Suprapubic skin (tissue), 4 donors: ENCODE data around the gene IL1A. TPM values are rescaled to one million over a fixed set of nuclear protein-coding genes. Genes with fewer than 3 reads are reported as not detected.

Source experiments
- DNase-seq, 2 donors: peaks; one replicate each; pipeline ENCODE4 v3.0.0-alpha.2; 2019; ENCODE audit warnings: low spot score in 2 of 2
- H3K27ac ChIP-seq: fragments of 200-600 bp; sonication (generic); one replicate; pipeline ENCODE4 v1.5.1; 2019
- H3K27me3 ChIP-seq: fragments of 200-600 bp; sonication (generic); one replicate; pipeline ENCODE4 v1.5.1; 2019
- H3K36me3 ChIP-seq: fragments of 200-600 bp; sonication (generic); one replicate; pipeline ENCODE4 v1.5.1; 2019
- H3K4me1 ChIP-seq: fragments of 200-600 bp; sonication (generic); one replicate; pipeline ENCODE4 v1.5.1; 2019
- H3K4me3 ChIP-seq: fragments of 200-600 bp; sonication (generic); one replicate; pipeline ENCODE4 v1.5.1; 2019; ENCODE audit warnings: mild to moderate bottlenecking
- H3K9me3 ChIP-seq: fragments of 200-600 bp; sonication (generic); one replicate; pipeline ENCODE4 v1.5.1; 2019
- CTCF ChIP-seq, 2 donors: fragments of 200-600 bp in 1 of 2; fragments of 450-650 bp in 1 of 2; sonication (generic) in 1 of 2; IDR thresholded peaks; one replicate each; pipeline ENCODE4 v1.5.1; 2016 to 2019; ENCODE audit warnings: antibody characterized with exemption in 2 of 2, mild to moderate bottlenecking in 1 of 2, moderate library complexity in 1 of 2
- EP300 ChIP-seq: sonication (generic); formaldehyde crosslinking; IDR thresholded peaks from one replicate; pipeline ENCODE4 v1.6.1; 2017; ENCODE audit warnings: antibody characterized with exemption
- POLR2A ChIP-seq, 2 donors: fragments of 450-650 bp; IDR thresholded peaks; one replicate each; pipeline ENCODE4 v1.6.1; 2017; ENCODE audit warnings: antibody characterized with exemption in 2 of 2, mild to moderate bottlenecking in 2 of 2, moderate library complexity in 2 of 2
- POLR2AphosphoS5 ChIP-seq, 3 donors: sonication (generic); formaldehyde crosslinking; IDR thresholded peaks; one replicate each; pipeline ENCODE4 v1.6.1; 2017; ENCODE audit warnings: antibody characterized with exemption in 3 of 3
- WGBS: methylation state at CpG from one replicate; pipeline ENCODE4 v1.1.5; 2018; 5-methylcytosine and 5-hydroxymethylcytosine counted together
- total RNA-seq, 4 donors: library from RNA; depleted of rRNA; stranded (reverse); fragments of >200 nt; gene quantifications; one replicate each; pipeline ENCODE4 v1.1.0, GENCODE V29; 2016

The IL1A gene
- total RNA-seq, 4 donors from 2014 or later, result 0.49 to 1.1 (median 0.76) TPM; not detected in 1

DNA sequence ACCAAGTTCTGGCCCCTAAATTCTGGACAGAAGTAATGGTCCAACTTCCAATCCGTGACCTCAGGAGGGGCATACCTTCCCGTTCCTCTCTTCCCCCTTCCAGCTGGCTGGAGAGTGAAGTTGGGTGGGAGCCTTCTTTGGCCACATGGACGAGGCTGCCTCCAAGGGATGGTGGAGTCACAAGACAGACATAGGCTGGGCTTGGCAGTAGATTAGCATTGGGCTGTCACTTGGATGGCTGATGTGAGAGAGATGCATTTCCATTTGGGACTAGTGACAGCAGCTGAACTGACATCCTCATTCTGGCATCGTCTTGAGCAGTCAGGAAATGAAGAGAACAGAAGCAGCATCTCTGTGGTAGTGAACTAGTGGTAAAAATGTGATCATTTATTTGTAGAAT is 50.8 kb downstream of the IL1A start:
- TF ChIP-seq POLR2A (IDR thresholded peaks at IDR 0.05) (no peak), EP300 (no peak), POLR2AphosphoS5 (IDR thresholded peaks at IDR 0.05) (no peak)
- Histone ChIP-seq H3K9me3 (no peaks in the 10 kb centered on the region), H3K27me3 (no peaks in the 10 kb centered on the region), H3K4me3 (no peak overlapping the region), H3K4me1 (no peaks in the 10 kb centered on the region), H3K36me3 (no peaks in the 10 kb centered on the region), H3K27ac (no peak overlapping the region)
- no peak for DNase-seq
- 72% methylated on average over 4 of the region's 4 CpGs for WGBS

GRCh38 chr2:112731479-112731878 is 52.8 kb downstream of the IL1A start:
- Histone ChIP-seq H3K4me3 (no peak overlapping the region), H3K4me1 (peaks cover 6% of the 10 kb centered on the region), H3K27me3 (peaks cover 4% of the 10 kb centered on the region), H3K27ac (no peak overlapping the region), H3K9me3 (no peaks in the 10 kb centered on the region), H3K36me3 (no peaks in the 10 kb centered on the region)
- 88% methylated on average over 2 of the region's 2 CpGs for WGBS
- TF ChIP-seq CTCF (IDR thresholded peaks at IDR 0.05), result no peak
- TF ChIP-seq POLR2A (IDR thresholded peaks at IDR 0.05), result no peak
- TF ChIP-seq EP300, result no peak
- no peak for TF ChIP-seq POLR2AphosphoS5 (IDR thresholded peaks at IDR 0.05)
- no peak for DNase-seq

DNA sequence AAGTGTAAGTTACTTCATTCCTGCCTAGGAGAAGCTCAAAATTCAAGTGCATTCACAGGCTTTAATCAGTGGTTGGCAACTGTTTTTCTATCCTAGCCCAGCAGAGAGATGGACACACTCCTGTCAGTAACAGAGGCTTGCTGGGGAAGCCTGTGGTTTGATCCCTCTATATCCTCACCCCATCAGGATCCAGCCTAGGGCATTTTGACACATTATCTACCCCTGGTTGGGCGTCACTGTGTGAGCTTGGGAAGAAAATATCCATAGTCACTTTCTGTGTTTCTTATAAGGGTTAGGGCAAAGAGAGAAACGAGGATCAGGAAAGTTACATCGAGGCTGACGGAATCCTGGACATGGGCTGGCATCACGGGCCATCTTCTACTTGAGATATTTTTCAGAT is 53.5 kb downstream of the IL1A start:
- Histone ChIP-seq H3K4me3 (no peak overlapping the region), H3K27me3 (peaks cover 4% of the 10 kb centered on the region), H3K36me3 (no peaks in the 10 kb centered on the region), H3K27ac (no peak overlapping the region), H3K9me3 (no peaks in the 10 kb centered on the region), H3K4me1 (peaks cover 12% of the 10 kb centered on the region)
- 92% methylated on average over 5 of the region's 5 CpGs for WGBS
- TF ChIP-seq POLR2AphosphoS5 (IDR thresholded peaks at IDR 0.05) (no peak), POLR2A (IDR thresholded peaks at IDR 0.05) (no peak), EP300 (no peak), CTCF (IDR thresholded peaks at IDR 0.05) (no peak)
- no peak for DNase-seq

GRCh38 chr2:112730216-112730615 is 54.1 kb downstream of the IL1A start:
- DNase-seq, result no peak
- no peaks in the 10 kb centered on the region for H3K9me3 ChIP-seq
- H3K4me1 ChIP-seq, result peaks cover 12% of the 10 kb centered on the region
- H3K27me3 ChIP-seq, result peaks cover 4% of the 10 kb centered on the region
- H3K36me3 ChIP-seq, result no peaks in the 10 kb centered on the region
- no peak overlapping the region for H3K4me3 ChIP-seq
- H3K27ac ChIP-seq, result no peak overlapping the region
- TF ChIP-seq POLR2AphosphoS5 (IDR thresholded peaks at IDR 0.05) (no peak), EP300 (no peak), CTCF (IDR thresholded peaks at IDR 0.05) (no peak), POLR2A (IDR thresholded peaks at IDR 0.05) (no peak)
- 87% methylated on average over 8 of the region's 8 CpGs for WGBS

DNA sequence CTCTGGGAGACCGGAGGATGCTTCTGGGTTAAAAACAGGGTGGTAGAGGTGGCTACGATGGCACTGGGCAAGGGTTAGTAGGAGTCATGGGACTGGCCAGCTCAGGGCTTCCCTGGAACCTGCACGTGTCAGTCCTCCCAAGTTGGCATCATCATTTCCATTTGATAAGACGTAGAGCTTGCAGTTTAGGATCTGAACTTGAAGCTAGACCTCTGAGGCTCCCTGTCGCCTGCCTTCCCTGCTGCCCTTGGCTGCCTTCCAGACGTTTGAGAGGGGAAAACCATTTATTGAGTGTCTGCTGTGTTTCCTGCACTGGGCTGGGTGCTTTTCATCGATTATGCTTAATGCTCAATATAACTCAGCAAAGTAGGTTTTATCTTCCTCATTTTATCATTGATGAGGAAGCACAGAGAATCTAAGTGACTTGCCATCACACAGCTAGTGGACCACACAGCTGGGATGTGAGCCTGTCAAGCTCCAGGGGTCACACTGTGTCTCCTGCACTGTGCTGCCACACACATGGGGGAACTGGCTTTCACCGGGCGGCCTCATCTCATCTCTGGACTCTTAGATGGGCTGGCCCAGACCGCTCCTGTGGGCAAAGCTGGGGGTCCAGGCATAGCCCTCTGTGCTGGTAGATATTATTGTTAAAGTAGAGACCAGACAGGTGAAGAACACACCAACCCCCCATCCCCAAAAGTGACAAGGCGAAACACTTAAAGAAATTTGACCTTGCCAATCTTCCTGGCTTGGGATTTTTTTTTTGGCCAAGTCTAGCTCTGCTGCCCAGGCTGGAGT is 55.7 kb downstream of the IL1A start:
- DNase-seq, result no peak
- WGBS, result 58% methylated on average over 11 of the region's 11 CpGs
- TF ChIP-seq POLR2A (IDR thresholded peaks at IDR 0.05) (no peak), EP300 (no peak), POLR2AphosphoS5 (IDR thresholded peaks at IDR 0.05) (no peak), CTCF (IDR thresholded peaks at IDR 0.05) (no peak)

More for the DNA sequence above, 55.7 kb downstream of the IL1A start:
- no peak overlapping the region for H3K4me3 ChIP-seq
- no peaks in the 10 kb centered on the region for H3K9me3 ChIP-seq
- H3K4me1 ChIP-seq, result peaks cover 12% of the 10 kb centered on the region
- no peak overlapping the region for H3K27ac ChIP-seq
- H3K36me3 ChIP-seq, result no peaks in the 10 kb centered on the region
- H3K27me3 ChIP-seq, result peaks cover 4% of the 10 kb centered on the region
